ENCODE data around the gene RBAK. TPM values are rescaled to one million over a fixed set of nuclear protein-coding genes. Genes with fewer than 3 reads are reported as not detected.
"Not testable (repeated sequence)": the region's sequence is repeated elsewhere in the genome, so short reads cannot be mapped to it uniquely, and the experiment has no call there.

Gene RBAK
- total RNA-seq: 10 to 100 TPM; 10.1 to 15.3 TPM

- H3K9me3 Mint-ChIP-seq: peaks cover 7 to 8% of the 10 kb centered on the region in 2 donors
Observed at GRCh38 chr7:5045558-5046396, at the start of gene RBAK. TSS of gene RBAK (plus strand) at chr7:5045860. CDS start at chr7:5048077, 2,217 bp downstream.

GRCh38 chr7:4996696-4997222, 48.9 kb upstream of the RBAK start:
- Mint-ChIP-seq H3K9me3 (no peaks in the 10 kb centered on the region), H3K36me3 (peaks cover 6 to 14% of the 10 kb centered on the region in 2 donors), H3K27ac (peak overlapping the region in 1 of 2 donors; percentile 80)
- ATAC-seq (no peak), DNase-seq (ENCODE audit: low spot score in 2 of 2) (no peak)

More at GRCh38 chr7:5045558-5046396, at the start of gene RBAK:
- Mint-ChIP-seq H3K27ac (peak within 1 kb of the TSS; percentile 94 to 96), H3K36me3 (peaks cover 33 to 44% of the 10 kb centered on the region in 2 donors)
- ATAC-seq (peak; percentile 100), DNase-seq (ENCODE audit: low spot score in 2 of 2) (peak; percentile 86 to 94)

GRCh38 chr7:4998244-4998643, 47.4 kb upstream of the RBAK start:
- ATAC-seq (no peak), DNase-seq (ENCODE audit: low spot score in 2 of 2) (no peak)
- Mint-ChIP-seq H3K36me3 (peaks cover 6 to 18% of the 10 kb centered on the region in 2 donors), H3K27ac (peak overlapping the region in 1 of 2 donors; percentile 32), H3K9me3 (no peaks in the 10 kb centered on the region)

GRCh38 chr7:4998910-4999309, 46.8 kb upstream of the RBAK start:
- peak overlapping the region; percentile 23 to 32 for H3K27ac Mint-ChIP-seq
- H3K36me3 Mint-ChIP-seq: peaks cover 6 to 18% of the 10 kb centered on the region in 2 donors

GRCh38 chr7:4999369-4999950, 46.2 kb upstream of the RBAK start:
- peak overlapping the region; percentile 23 to 32 for H3K27ac Mint-ChIP-seq

More at GRCh38 chr7:4998910-4999309, 46.8 kb upstream of the RBAK start:
- ATAC-seq (peak; percentile 20 to 79), DNase-seq (ENCODE audit: low spot score in 2 of 2) (no peak)
- no peaks in the 10 kb centered on the region for H3K9me3 Mint-ChIP-seq

GRCh38 chr7:5001003-5001402, 44.7 kb upstream of the RBAK start:
- ATAC-seq (no peak), DNase-seq (ENCODE audit: low spot score in 2 of 2) (no peak)
- Mint-ChIP-seq H3K27ac (no peak overlapping the region), H3K36me3 (peaks cover 6 to 18% of the 10 kb centered on the region in 2 donors), H3K9me3 (no peaks in the 10 kb centered on the region)

More at GRCh38 chr7:4999369-4999950, 46.2 kb upstream of the RBAK start:
- ATAC-seq: peak in 1 of 2 donors; percentile 58
- DNase-seq (ENCODE audit: low spot score in 2 of 2): no peak
- Mint-ChIP-seq H3K9me3 (no peaks in the 10 kb centered on the region), H3K36me3 (peaks cover 6 to 18% of the 10 kb centered on the region in 2 donors)

GRCh38 chr7:5001911-5002310, 43.7 kb upstream of the RBAK start:
- no peak for ATAC-seq
- peaks cover 6 to 13% of the 10 kb centered on the region in 2 donors for H3K36me3 Mint-ChIP-seq

GRCh38 chr7:5005066-5005465, 40.6 kb upstream of the RBAK start:
- H3K36me3 Mint-ChIP-seq: peaks cover 21 to 28% of the 10 kb centered on the region in 2 donors
- ATAC-seq (no peak), DNase-seq (ENCODE audit: low spot score in 2 of 2) (no peak)
- peaks cover 3 to 5% of the 10 kb centered on the region in 2 donors for H3K9me3 Mint-ChIP-seq
- H3K27ac Mint-ChIP-seq: no peak overlapping the region

More at GRCh38 chr7:5001911-5002310, 43.7 kb upstream of the RBAK start:
- Mint-ChIP-seq H3K9me3 (no peaks in the 10 kb centered on the region), H3K27ac (no peak overlapping the region)
- no peak for DNase-seq (ENCODE audit: low spot score in 2 of 2)

- ATAC-seq: no peak
- DNase-seq (ENCODE audit: low spot score in 2 of 2): no peak
Observed at GRCh38 chr7:5012985-5013384, 32.7 kb upstream of the RBAK start.

GRCh38 chr7:5015936-5016335, 29.7 kb upstream of the RBAK start:
- not testable (repeated sequence) for H3K9me3 Mint-ChIP-seq; DNase-seq (ENCODE audit: low spot score in 2 of 2); H3K27ac Mint-ChIP-seq; ATAC-seq
- H3K36me3 Mint-ChIP-seq: peaks cover 9 to 22% of the 10 kb centered on the region in 2 donors

More at GRCh38 chr7:5012985-5013384, 32.7 kb upstream of the RBAK start:
- Mint-ChIP-seq H3K27ac (no peak overlapping the region), H3K9me3 (peaks cover 5 to 10% of the 10 kb centered on the region in 2 donors), H3K36me3 (peaks cover 25 to 27% of the 10 kb centered on the region in 2 donors)

GRCh38 chr7:5017626-5018025, 28.0 kb upstream of the RBAK start:
- not testable (repeated sequence) for H3K27ac Mint-ChIP-seq; DNase-seq (ENCODE audit: low spot score in 2 of 2); H3K9me3 Mint-ChIP-seq; ATAC-seq
- H3K36me3 Mint-ChIP-seq: peaks cover 9 to 22% of the 10 kb centered on the region in 2 donors

- ATAC-seq (no peak), DNase-seq (ENCODE audit: low spot score in 2 of 2) (no peak)
- peaks cover under 1% of the 10 kb centered on the region in 2 donors for H3K9me3 Mint-ChIP-seq
- H3K36me3 Mint-ChIP-seq: peaks cover 9 to 45% of the 10 kb centered on the region in 2 donors
- no peak overlapping the region for H3K27ac Mint-ChIP-seq
Observed at GRCh38 chr7:5020098-5020497, 25.6 kb upstream of the RBAK start.

GRCh38 chr7:5020976-5021550, 24.6 kb upstream of the RBAK start:
- DNase-seq (ENCODE audit: low spot score in 2 of 2); ATAC-seq; H3K9me3 Mint-ChIP-seq; H3K27ac Mint-ChIP-seq: not testable (repeated sequence)
- H3K36me3 Mint-ChIP-seq: peaks cover 9 to 45% of the 10 kb centered on the region in 2 donors

- H3K27ac Mint-ChIP-seq; ATAC-seq; DNase-seq (ENCODE audit: low spot score in 2 of 2): not testable (repeated sequence)
- H3K9me3 Mint-ChIP-seq: peaks cover 11 to 14% of the 10 kb centered on the region in 2 donors
- H3K36me3 Mint-ChIP-seq: peaks cover 21 to 58% of the 10 kb centered on the region in 2 donors
Observed at GRCh38 chr7:5023626-5024025, 22.0 kb upstream of the RBAK start.

GRCh38 chr7:5027796-5028410, 17.8 kb upstream of the RBAK start:
- not testable (repeated sequence) for ATAC-seq; H3K27ac Mint-ChIP-seq; DNase-seq (ENCODE audit: low spot score in 2 of 2)
- Mint-ChIP-seq H3K9me3 (peaks cover 11 to 14% of the 10 kb centered on the region in 2 donors), H3K36me3 (peaks cover 13 to 40% of the 10 kb centered on the region in 2 donors)

- not testable (repeated sequence) for DNase-seq (ENCODE audit: low spot score in 2 of 2)
Observed at GRCh38 chr7:5033186-5033585, 12.5 kb upstream of the RBAK start.

More at GRCh38 chr7:5033186-5033585, 12.5 kb upstream of the RBAK start:
- ATAC-seq, H3K9me3 Mint-ChIP-seq, H3K36me3 Mint-ChIP-seq: not testable (repeated sequence)
- H3K27ac Mint-ChIP-seq: peak overlapping the region in 1 of 2 donors; percentile 81

All from activated naive CD4-positive, alpha-beta T cell treated with anti-CD3 and anti-CD28 coated beads, Interleukin-2, amount 50 U/mL, for 72 hours (primary cell).